GM12864 (cell line): Measurements from ENCODE around the gene HEBP1.

Source experiments
- DNase-seq: peaks from one replicate; pipeline ENCODE4 v3.0.0-alpha.2; 2011; ENCODE audit warnings: low read depth
- H3K4me3 ChIP-seq: 2 replicates; pipeline ENCODE4 v1.5.1; 2011; ENCODE audit warnings: mild to moderate bottlenecking, low read depth, low read length, control low read depth
- TF ChIP-seq, protein P1 (sequence below): IDR thresholded peaks from 2 replicates; pipeline ENCODE4 v1.5.1; 2011; ENCODE audit warnings: low read depth, mild to moderate bottlenecking, moderate library complexity, low read length, control low read depth, inconsistent platforms; ENCODE audit errors: missing control alignments

The HEBP1 gene

DNA sequence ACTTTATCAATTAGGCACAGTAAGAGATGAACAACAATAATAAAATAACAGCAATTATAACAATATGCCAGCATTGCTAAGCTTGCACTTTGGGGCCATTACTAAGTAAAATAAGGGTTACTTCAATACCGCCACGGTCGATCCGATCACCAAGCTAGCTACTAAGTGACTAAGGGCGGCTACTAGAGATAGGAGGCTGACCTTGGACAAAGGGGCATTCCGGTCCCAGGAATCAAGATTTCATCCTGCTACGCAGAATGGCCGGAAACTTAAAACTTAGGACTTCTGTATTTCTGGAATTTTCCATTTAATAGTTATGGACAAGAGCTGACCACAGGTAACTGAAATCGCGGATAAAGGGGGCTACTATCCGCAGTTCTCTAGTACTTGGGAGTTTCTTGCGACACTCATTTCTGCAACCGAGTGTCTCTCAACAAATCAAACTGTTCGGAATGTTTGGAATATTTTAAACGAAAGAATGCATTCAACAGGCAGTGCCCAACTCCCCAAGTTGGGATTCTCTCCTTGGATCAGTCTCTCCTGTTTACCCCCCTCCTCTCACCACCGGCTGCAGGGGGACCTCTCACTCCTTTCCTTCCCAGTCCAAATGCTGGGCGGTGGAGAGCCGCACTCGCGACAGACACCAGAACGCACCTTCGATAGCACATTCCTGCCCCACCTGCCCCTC is 650 bp downstream of the HEBP1 start:
- TF ChIP-seq, protein P1, sequence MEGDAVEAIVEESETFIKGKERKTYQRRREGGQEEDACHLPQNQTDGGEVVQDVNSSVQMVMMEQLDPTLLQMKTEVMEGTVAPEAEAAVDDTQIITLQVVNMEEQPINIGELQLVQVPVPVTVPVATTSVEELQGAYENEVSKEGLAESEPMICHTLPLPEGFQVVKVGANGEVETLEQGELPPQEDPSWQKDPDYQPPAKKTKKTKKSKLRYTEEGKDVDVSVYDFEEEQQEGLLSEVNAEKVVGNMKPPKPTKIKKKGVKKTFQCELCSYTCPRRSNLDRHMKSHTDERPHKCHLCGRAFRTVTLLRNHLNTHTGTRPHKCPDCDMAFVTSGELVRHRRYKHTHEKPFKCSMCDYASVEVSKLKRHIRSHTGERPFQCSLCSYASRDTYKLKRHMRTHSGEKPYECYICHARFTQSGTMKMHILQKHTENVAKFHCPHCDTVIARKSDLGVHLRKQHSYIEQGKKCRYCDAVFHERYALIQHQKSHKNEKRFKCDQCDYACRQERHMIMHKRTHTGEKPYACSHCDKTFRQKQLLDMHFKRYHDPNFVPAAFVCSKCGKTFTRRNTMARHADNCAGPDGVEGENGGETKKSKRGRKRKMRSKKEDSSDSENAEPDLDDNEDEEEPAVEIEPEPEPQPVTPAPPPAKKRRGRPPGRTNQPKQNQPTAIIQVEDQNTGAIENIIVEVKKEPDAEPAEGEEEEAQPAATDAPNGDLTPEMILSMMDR, result no peak

DNA sequence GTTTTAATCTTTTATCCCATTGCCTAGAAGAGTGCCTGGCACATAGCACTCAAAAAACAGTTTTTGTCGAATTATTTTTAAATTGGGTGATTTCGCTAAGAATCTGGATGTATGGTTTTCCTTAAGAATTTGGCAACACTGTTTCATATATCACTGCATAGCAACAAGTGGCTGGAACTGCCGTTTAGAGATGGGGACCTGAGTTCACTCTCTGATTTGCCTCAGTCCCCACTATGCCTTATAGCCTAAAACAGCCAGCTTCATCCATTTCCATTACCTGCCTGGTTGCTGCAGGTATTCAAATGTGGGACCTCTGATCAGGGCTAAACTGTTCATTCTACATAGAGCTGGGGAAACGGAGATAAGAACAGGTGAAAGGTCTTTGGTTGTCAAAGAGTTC is 1.8 kb downstream of the HEBP1 start:
- TF ChIP-seq, protein P1, result no peak
- H3K4me3 ChIP-seq, result no peak overlapping the region
- DNase-seq, result no peak

More for the DNA sequence above, 650 bp downstream of the HEBP1 start:
- H3K4me3 ChIP-seq, result peak overlapping the region; percentile 57
- no peak for DNase-seq

DNA sequence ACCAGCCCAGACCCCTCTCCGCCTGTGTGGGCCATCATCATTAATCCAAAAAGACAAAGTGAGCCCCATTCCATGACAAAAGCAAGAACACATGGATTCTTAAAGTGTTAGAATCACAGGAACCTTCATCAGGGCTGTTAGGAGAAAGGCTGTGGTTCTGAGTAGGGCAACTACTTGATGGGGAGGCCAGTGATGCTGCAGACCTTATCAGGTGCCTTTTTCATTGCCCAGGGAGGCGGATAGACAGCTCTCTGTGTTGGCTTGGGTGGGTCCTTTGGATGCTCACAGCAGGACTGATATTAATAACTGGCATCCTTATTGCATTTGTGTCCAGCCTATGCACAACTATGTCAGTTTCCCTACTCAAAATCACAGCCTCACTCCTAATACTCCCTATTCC is 2.3 kb downstream of the HEBP1 start:
- no peak overlapping the region for H3K4me3 ChIP-seq
- no peak for DNase-seq
- TF ChIP-seq, protein P1, result no peak

DNA sequence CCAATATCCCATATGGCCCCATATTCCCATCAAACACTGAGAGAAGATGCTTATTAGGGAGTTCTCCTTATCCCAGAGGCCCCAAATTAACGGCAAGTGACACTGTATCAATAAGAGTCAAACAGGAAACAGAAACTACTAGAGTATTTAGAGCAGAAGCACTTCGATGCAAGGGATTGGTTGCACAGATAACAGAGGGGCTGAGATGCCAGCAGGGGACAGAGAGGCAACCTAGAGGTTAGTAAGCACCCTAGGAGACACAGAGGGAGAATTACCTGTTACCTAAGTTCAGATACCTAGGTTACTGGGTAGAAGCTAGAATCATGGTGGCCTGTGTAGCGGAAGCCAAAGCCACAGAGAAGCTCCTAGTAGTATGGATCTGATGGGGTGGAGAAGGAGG is 2.9 kb downstream of the HEBP1 start:
- TF ChIP-seq, protein P1, result no peak
- H3K4me3 ChIP-seq, result no peak overlapping the region
- no peak for DNase-seq

DNA sequence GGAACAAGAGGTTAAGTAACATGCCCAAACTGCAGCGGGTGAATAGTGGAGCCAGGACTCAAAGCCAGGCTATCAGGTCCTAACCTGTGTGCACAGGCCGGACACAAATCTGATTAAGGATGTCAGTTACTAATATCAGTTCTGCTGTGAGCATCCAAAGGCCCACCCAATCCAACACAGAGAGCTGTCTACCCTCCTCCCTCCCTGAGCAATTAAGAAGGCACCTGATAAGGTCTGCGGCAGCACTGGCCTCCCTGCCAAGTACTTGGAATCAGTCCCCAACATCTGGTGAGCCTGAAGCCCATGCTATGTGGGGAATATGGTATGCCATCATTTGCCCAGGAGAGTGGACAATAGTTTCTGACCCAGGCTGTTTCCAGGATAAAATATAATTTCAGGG is 3.9 kb downstream of the HEBP1 start:
- H3K4me3 ChIP-seq, result no peak overlapping the region
- no peak for DNase-seq
- TF ChIP-seq, protein P1, result no peak

DNA sequence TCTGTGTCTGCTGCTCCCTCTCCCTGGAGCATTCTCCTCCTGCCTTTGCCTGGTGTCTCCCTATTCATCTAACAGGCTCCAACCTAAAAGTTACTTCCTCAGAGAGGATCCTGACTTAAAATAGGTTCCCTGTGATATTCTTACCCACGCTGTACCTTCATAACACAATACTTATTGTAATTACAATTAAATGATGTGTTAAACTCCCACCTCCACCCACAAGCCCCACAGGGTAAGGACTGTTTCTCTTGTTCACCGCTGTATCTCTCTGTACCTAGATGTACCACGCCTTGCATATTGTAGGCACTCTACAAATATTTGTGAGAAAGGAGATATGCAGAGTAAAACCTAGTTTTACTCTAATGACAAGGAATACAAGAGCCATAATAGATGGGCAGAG is 5.0 kb downstream of the HEBP1 start:
- TF ChIP-seq, protein P1, result no peak
- H3K4me3 ChIP-seq, result no peak overlapping the region
- DNase-seq, result no peak

DNA sequence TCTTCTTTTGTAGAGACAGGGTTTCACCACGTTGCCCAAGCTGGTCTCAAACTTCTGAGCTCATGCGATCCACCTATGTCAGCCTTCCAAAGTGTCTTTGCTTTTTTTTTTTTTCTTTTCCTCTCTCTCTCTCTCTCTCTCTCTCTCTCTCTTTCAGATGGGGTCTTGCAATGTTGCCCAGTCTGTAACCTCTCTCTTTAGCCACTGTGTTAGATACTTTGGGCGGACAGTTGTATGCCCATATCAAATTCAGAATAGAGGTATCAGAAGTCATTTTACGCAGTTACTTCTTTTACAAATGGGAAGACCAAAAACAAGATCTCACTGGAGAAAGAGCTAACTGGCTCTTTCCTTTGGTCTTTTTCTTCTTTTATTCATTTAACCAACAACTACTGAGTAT is 6.7 kb downstream of the HEBP1 start:
- TF ChIP-seq, protein P1, result no peak
- no peak for DNase-seq

More for the DNA sequence above, 6.7 kb downstream of the HEBP1 start:
- H3K4me3 ChIP-seq, result no peak overlapping the region
